Lower lobe of right lung (tissue), 2 donors: ENCODE measurements around the gene SLC25A30. TPM values are rescaled to one million over a fixed set of nuclear protein-coding genes. Genes with fewer than 3 reads are reported as not detected.
"Not testable (repeated sequence)": the region's sequence is repeated elsewhere in the genome, so short reads cannot be mapped to it uniquely, and the experiment has no call there.

Experiments
- ATAC-seq, 2 donors: fragments of 200-7000 bp; cut with Tn5 transposase; one replicate each; pipeline ENCODE4 v1.9.1; 2020 to 2022; ENCODE audit warnings: mild to moderate bottlenecking in 2 of 2, moderate library complexity in 2 of 2
- DNase-seq: peaks from one replicate; pipeline ENCODE4 v3.0.0-alpha.2; 2020
- H3K27ac ChIP-seq: fragments of 200-600 bp; one replicate; pipeline ENCODE4 v1.8.0; 2022
- H3K27me3 ChIP-seq: fragments of 200-600 bp; one replicate; pipeline ENCODE4 v1.8.0; 2022; ENCODE audit warnings: low read depth
- H3K36me3 ChIP-seq: fragments of 200-600 bp; one replicate; pipeline ENCODE4 v1.8.0; 2022; ENCODE audit warnings: mild to moderate bottlenecking
- H3K4me1 ChIP-seq: fragments of 200-600 bp; one replicate; pipeline ENCODE4 v1.8.0; 2022
- H3K4me3 ChIP-seq: fragments of 200-600 bp; one replicate; pipeline ENCODE4 v1.8.0; 2022; ENCODE audit warnings: mild to moderate bottlenecking
- H3K9me3 ChIP-seq: fragments of 200-600 bp; one replicate; pipeline ENCODE4 v1.8.0; 2022
- intact Hi-C: fragments of 100-400 bp; cut with DNase I; formaldehyde crosslinking; loops from one replicate; pipeline ENCODE4 v1.11.0; 2022
- total RNA-seq: library from RNA; stranded (reverse); fragmentation: NEBNext Ultra II Directional; extraction: Animal tissue kit (Norgen Biotek cat#: 25700); gene quantifications from one replicate; pipeline ENCODE4 v1.2.1, GENCODE V29; 2021
- TF ChIP-seq, protein P1 (sequence below): fragments of 200-600 bp; IDR thresholded peaks from one replicate; pipeline ENCODE4 v1.8.0; 2022; ENCODE audit warnings: antibody characterized with exemption, mild to moderate bottlenecking
- donor health status: DM: no; HTN: yes; CAD: no; lungs with severe emphysema.

The SLC25A30 gene
- total RNA-seq, 1 donor from 2014 or later, result 26.6 TPM

DNA sequence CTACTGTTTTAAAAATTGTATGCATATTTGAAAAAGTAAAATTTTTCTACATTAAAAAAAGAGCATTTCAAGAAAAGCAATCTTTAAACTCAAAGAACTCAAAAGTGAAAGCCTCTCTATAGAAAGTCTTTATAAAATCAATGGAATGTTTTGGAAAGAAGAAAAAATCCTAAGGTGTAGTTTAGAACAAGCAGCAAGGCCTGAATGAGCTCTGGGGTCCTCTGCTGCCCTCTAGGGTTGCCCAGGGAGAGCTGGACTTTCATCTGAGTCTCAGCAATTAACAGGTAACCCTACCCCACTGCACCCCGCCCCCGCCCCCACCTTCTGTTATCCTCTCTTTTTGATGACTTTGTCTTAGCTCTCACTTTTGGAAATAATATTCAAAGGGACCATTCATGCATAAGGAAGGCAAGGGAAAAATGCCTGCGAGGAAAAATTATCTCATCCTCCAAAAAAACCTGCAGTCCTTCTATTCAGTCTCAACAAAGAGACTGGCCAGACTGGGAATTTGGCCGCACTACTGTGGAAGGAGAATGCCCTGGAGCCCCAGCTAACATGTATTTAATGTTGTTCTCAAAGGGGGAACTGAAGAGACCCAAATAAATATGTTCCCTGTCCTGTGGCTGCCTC lies 24.1 kb downstream of the SLC25A30 start:
- Histone ChIP-seq H3K4me1 (peaks cover 12% of the 10 kb centered on the region), H3K36me3 (peaks cover 58% of the 10 kb centered on the region), H3K4me3 (no peak overlapping the region), H3K9me3 (no peaks in the 10 kb centered on the region), H3K27ac (no peak overlapping the region), H3K27me3 (no peaks in the 10 kb centered on the region)
- TF ChIP-seq, protein P1, sequence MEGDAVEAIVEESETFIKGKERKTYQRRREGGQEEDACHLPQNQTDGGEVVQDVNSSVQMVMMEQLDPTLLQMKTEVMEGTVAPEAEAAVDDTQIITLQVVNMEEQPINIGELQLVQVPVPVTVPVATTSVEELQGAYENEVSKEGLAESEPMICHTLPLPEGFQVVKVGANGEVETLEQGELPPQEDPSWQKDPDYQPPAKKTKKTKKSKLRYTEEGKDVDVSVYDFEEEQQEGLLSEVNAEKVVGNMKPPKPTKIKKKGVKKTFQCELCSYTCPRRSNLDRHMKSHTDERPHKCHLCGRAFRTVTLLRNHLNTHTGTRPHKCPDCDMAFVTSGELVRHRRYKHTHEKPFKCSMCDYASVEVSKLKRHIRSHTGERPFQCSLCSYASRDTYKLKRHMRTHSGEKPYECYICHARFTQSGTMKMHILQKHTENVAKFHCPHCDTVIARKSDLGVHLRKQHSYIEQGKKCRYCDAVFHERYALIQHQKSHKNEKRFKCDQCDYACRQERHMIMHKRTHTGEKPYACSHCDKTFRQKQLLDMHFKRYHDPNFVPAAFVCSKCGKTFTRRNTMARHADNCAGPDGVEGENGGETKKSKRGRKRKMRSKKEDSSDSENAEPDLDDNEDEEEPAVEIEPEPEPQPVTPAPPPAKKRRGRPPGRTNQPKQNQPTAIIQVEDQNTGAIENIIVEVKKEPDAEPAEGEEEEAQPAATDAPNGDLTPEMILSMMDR, result peak; percentile 52
- DNase-seq, result no peak
- intact Hi-C loops, result no loop called here
- ATAC-seq, result peak; percentile 61 to 65

DNA sequence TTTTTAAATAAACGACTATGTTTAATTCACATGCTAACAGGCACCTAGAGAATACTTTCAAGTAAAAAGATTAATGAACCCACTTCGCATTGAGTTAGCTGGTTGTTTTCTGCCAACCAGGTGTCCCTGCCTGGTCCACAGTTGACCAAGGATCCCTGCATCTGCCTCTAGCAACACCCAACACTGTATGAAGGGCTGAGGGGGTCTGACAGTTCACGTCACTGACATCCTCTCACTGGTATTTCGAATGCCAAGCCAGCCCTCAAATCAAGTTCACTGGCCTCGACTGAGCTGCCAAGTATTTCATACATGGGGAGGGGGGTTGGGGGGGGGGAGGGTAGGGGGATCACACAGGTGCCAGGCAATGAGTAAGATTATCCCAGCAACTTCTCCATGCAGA lies 25.4 kb downstream of the SLC25A30 start:
- ATAC-seq (no peak), DNase-seq (no peak)
- intact Hi-C loops, result no loop called here
- Histone ChIP-seq H3K4me1 (peaks cover 12% of the 10 kb centered on the region), H3K9me3 (no peaks in the 10 kb centered on the region), H3K27ac (no peak overlapping the region), H3K27me3 (no peaks in the 10 kb centered on the region), H3K36me3 (peaks cover 45% of the 10 kb centered on the region), H3K4me3 (no peak overlapping the region)
- TF ChIP-seq, protein P1, result no peak

DNA sequence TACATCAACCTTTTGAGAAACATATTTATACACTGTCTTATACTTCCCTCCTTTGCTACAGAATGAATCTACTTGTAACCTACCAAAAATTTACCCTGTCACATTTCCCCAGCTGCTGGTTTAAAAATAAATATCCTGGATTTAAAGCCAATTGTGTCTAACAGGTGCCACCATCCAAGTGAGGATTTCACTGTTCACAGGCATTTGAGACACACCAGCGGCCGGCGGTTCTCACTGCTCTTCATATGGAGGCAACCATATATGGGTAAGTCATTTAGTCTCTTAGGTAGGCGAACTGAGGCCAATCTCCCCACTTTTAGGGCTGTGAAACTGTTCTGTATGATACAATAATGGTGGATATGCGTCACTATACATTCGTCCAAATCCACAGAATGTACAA lies 26.2 kb downstream of the SLC25A30 start:
- Histone ChIP-seq H3K36me3 (peaks cover 36% of the 10 kb centered on the region), H3K4me3 (no peak overlapping the region), H3K9me3 (no peaks in the 10 kb centered on the region), H3K27me3 (no peaks in the 10 kb centered on the region), H3K4me1 (peaks cover 9% of the 10 kb centered on the region), H3K27ac (no peak overlapping the region)
- no peak for ATAC-seq
- DNase-seq, result no peak
- TF ChIP-seq, protein P1, result no peak
- intact Hi-C loops, result no loop called here

DNA sequence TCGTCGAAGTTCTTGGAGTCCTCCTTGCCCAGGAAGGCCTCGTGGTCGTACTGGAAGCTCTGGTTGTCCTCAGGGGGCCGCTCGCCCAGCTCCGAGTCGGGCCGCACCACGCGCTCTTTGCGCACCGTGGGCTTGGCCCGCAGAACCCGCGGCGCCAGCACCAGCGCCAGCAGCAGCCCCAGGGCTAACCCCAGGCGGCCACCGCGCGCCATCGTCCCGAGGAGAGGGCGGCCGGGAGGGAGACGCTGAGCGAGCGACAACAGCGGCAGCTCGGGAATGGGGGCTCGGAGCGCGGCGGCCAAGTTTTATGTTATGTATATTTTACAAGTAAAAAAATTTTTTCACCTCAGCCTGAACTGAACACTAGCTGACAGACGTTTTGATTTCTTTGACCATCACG lies 27.0 kb downstream of the SLC25A30 start:
- DNase-seq, H3K9me3 ChIP-seq, H3K4me1 ChIP-seq, H3K27me3 ChIP-seq, H3K27ac ChIP-seq, intact Hi-C loops, H3K4me3 ChIP-seq: not testable (repeated sequence)
- ATAC-seq, result peak; percentile 36 to 67
- peaks cover 28% of the 10 kb centered on the region for H3K36me3 ChIP-seq

DNA sequence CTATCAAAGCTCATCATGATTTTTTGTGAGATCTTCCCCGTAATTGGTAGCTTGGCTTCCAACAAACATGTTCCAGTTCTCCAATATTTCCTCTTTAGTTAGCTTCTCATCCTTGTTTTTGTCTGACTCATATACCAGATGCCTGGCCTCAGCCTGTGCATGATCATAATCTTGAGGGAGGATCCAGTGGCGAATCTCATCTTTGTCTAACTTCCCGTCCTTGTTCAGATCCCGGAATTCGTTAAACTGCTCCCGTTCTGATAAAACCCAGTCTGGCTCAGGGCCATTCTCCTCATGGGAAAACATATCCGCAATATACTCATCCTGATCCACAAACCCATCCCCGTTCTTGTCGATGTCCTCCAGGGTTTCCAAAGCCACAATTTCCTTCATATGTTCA lies 27.8 kb downstream of the SLC25A30 start:
- H3K27ac ChIP-seq, H3K27me3 ChIP-seq, DNase-seq, ATAC-seq, H3K4me3 ChIP-seq, intact Hi-C loops, H3K9me3 ChIP-seq, H3K4me1 ChIP-seq: not testable (repeated sequence)
- peaks cover 21% of the 10 kb centered on the region for H3K36me3 ChIP-seq

DNA sequence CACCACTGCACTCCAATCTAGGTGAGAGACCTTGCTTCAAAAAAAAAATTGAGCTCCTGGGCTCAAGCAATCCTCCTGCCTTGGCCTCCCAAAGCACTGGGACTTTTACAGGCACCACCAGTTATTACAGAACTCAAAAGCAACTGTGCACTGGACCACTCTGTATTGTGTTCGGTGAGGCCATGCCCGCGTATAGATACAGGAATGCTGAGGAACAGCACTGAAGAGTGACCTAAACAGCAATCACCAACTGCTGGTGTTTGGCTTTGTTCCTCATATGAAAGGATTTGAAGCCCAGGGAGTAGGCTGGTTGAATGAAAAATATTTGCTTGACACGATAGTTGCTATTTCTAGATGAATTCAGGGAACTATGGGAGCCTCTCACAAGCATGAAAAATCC lies 29.5 kb downstream of the SLC25A30 start:
- H3K27ac ChIP-seq, result no peak overlapping the region
- no peak for DNase-seq
- no peaks in the 10 kb centered on the region for H3K4me1 ChIP-seq
- no peak for ATAC-seq
- no peaks in the 10 kb centered on the region for H3K9me3 ChIP-seq
- no peaks in the 10 kb centered on the region for H3K27me3 ChIP-seq
- TF ChIP-seq, protein P1, result no peak
- intact Hi-C loops, result no loop called here
- peaks cover 17% of the 10 kb centered on the region for H3K36me3 ChIP-seq
- H3K4me3 ChIP-seq, result no peak overlapping the region

DNA sequence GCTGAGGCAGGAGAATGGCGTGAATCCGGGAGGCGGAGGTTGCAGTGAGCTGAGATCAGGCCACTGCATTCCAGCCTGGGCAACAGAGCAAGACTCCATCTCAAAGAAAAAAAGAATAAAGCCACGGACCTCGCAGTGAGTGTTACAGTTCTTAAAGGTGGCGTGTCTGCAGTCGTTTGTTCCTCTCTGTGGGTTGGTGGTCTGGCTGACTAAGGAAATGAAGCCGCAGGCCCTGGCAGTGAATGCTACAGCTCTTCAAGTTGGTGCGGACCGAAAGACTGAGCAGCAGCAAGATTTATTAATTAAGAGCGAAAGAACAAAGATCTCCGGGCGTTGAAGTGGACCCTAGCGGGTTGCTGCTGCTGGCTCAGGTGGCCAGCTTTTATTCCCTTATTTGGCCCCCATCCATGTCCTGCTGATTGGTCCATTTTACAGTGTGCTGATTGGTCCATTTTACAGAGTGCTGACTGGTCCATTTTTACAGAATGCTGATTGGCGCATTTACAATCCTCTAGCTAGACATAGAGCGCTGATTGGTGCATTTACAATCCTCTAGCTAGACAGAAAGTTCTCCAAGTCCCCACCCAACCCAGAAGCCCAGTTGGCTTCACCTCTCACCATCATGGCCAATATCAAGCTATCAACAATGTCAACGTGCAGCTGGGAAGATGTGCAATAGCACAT lies 31.1 kb downstream of the SLC25A30 start:
- DNase-seq, H3K36me3 ChIP-seq, intact Hi-C loops: not testable (repeated sequence)

More for the DNA sequence above, 31.1 kb downstream of the SLC25A30 start:
- not testable (repeated sequence) for H3K27ac ChIP-seq, H3K27me3 ChIP-seq, H3K9me3 ChIP-seq, H3K4me1 ChIP-seq, ATAC-seq, H3K4me3 ChIP-seq
